Mesendoderm (in vitro differentiated cells): ENCODE data around the gene ACTR6.
"Not testable (repeated sequence)": the region's sequence is repeated elsewhere in the genome, so short reads cannot be mapped to it uniquely, and the experiment has no call there.

Experiments used
- DNase-seq: peaks from one replicate; pipeline ENCODE4 v3.0.0; 2013
- H2AK5ac ChIP-seq: 2 replicates; pipeline ENCODE4 v1.6.1; 2013; ENCODE audit warnings: low read length, inconsistent platforms
- H2BK120ac ChIP-seq: 2 replicates; pipeline ENCODE4 v1.6.1; 2013; ENCODE audit warnings: low read depth, mild to moderate bottlenecking, low read length, moderate library complexity, mixed read lengths
- H2BK15ac ChIP-seq: replicated peaks from 2 replicates; pipeline ENCODE4 v1.6.1; 2013; ENCODE audit warnings: low read depth, mild to moderate bottlenecking, moderate library complexity
- H2BK5ac ChIP-seq: 2 replicates; pipeline ENCODE4 v1.6.1; 2013; ENCODE audit warnings: low read length, inconsistent platforms
- H3K18ac ChIP-seq: 2 replicates; pipeline ENCODE4 v1.6.1; 2013; ENCODE audit warnings: mild to moderate bottlenecking, low read length, mixed read lengths
- H3K23ac ChIP-seq: one replicate; pipeline ENCODE4 v1.6.1; 2013; ENCODE audit warnings: low read length
- H3K27ac ChIP-seq: 2 replicates; pipeline ENCODE4 v1.5.1; 2013; ENCODE audit warnings: low read depth, mild to moderate bottlenecking, inconsistent platforms, low read length, moderate library complexity
- H3K27me3 ChIP-seq: 2 replicates; pipeline ENCODE4 v1.6.1; 2013; ENCODE audit warnings: low read length, control low read depth, mild to moderate bottlenecking, inconsistent platforms; ENCODE audit not compliant: insufficient read depth, poor library complexity
- H3K36me3 ChIP-seq: 2 replicates; pipeline ENCODE4 v1.6.1; 2013; ENCODE audit warnings: low read length, inconsistent platforms; ENCODE audit not compliant: control insufficient read depth, insufficient read depth
- H3K4ac ChIP-seq: one replicate; pipeline ENCODE4 v1.6.1; 2013; ENCODE audit warnings: low read depth, mild to moderate bottlenecking, low read length, moderate library complexity
- H3K4me1 ChIP-seq: 2 replicates; pipeline ENCODE4 v1.6.1; 2013; ENCODE audit warnings: low read depth, low read length, inconsistent platforms; ENCODE audit not compliant: control insufficient read depth
- H3K4me2 ChIP-seq: 2 replicates; pipeline ENCODE4 v1.6.1; 2013; ENCODE audit warnings: low read length
- H3K4me3 ChIP-seq: 2 replicates; pipeline ENCODE4 v1.5.1; 2013; ENCODE audit warnings: mild to moderate bottlenecking, low read length
- H3K56ac ChIP-seq: one replicate; pipeline ENCODE4 v1.6.1; 2013; ENCODE audit warnings: low read length
- H3K79me1 ChIP-seq: 2 replicates; pipeline ENCODE4 v1.6.1; 2013; ENCODE audit warnings: low read length, inconsistent platforms
- H3K79me2 ChIP-seq: 2 replicates; pipeline ENCODE4 v1.6.1; 2013; ENCODE audit warnings: mild to moderate bottlenecking, low read length; ENCODE audit not compliant: control insufficient read depth, insufficient read depth
- H3K9ac ChIP-seq: 2 replicates; pipeline ENCODE4 v1.6.1; 2013; ENCODE audit warnings: low read length, inconsistent platforms
- H4K5ac ChIP-seq: one replicate; pipeline ENCODE4 v1.6.1; 2013; ENCODE audit warnings: low read length
- H4K8ac ChIP-seq: one replicate; pipeline ENCODE4 v1.6.1; 2013; ENCODE audit warnings: low read depth, mild to moderate bottlenecking, control low read depth, low read length, moderate library complexity
- WGBS: extraction: QIAGEN DNeasy Blood & Tissue Kit; methylation state at CpG from one replicate; pipeline ENCODE4 v1.1.7; 2013; ENCODE audit warnings: low lambda C conversion rate, missing lambda C conversion rate; ENCODE audit not compliant: insufficient coverage; ENCODE audit errors: extremely low coverage; 5-methylcytosine and 5-hydroxymethylcytosine counted together

The ACTR6 gene

DNA sequence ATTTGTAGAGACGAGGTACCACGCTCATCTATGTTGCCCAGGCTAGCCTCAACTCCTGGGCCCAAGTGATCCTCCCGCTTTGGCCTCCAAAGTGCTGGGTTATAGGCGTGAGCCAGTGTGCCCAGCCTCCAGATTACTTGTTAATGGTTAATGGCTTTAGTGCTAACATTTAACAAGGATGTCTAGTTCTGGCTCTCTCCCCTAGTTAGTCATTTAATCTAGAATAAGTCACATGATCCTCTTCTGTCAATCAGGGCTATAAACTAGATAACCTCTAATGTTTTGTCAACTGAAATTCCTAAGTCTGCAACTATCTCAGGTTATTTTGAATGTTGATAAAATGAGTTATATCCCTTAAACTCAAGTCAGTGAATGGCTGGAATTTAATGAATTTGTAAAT, 15.7 kb downstream of the ACTR6 start:
- no peak overlapping the region for H2AK5ac ChIP-seq
- H3K36me3 ChIP-seq, result no peaks in the 10 kb centered on the region
- H4K8ac ChIP-seq, result no peak overlapping the region

DNA sequence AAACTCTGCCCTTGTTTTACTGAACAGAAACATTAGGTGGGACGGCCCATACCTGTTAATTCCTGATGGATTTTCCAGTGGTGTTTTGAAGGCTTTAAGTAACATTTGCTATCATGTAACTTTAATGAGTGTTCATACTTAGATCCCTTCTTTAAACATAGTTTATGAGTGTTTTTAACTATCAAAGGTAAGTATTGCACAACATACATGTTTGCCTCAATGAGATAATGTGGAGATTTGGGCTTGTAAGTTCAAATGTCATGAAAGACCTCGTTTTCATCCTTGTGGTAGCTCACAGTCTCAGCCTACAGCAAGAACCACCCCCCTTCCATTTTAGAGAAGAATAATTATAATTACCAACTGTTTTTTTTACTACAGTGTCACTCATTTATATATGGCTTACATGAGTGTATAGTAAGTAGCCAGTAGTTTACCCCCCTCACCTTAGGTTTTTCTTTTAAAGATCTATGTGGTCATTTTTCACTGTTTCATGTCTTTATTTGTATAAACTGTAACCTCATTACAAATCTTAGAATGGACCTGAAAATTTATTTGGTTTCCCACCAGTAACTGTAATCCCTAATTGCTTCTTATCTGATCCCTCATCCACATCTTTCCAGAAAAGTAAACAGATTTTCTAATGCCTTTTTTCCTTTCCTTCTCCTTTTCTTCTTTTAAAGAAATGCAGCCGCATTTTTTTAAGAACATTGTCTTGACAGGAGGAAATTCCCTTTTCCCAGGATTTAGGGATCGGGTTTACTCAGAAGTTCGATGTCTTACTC, 18.9 kb downstream of the ACTR6 start:
- Histone ChIP-seq H3K4me1 (no peaks in the 10 kb centered on the region), H3K4me3 (no peak overlapping the region)
- WGBS, result no CpG with 5 or more reads among the region's 5 CpGs

More for the DNA sequence above, 15.7 kb downstream of the ACTR6 start:
- Histone ChIP-seq H3K18ac (no peak overlapping the region), H3K27ac (no peak overlapping the region), H3K79me1 (no peaks in the 10 kb centered on the region), H2BK15ac (no peak overlapping the region), H3K56ac (no peak overlapping the region), H3K4me2 (no peak overlapping the region), H3K79me2 (no peaks in the 10 kb centered on the region), H3K4ac (no peak overlapping the region), H2BK120ac (no peak overlapping the region), H4K5ac (no peak overlapping the region), H3K9ac (no peak overlapping the region), H2BK5ac (no peak overlapping the region), H3K23ac (no peak overlapping the region), H3K4me3 (no peak overlapping the region), H3K27me3 (no peaks in the 10 kb centered on the region), H3K4me1 (no peaks in the 10 kb centered on the region)
- DNase-seq, result no peak
- WGBS, result no CpG with 5 or more reads among the region's 4 CpGs

DNA sequence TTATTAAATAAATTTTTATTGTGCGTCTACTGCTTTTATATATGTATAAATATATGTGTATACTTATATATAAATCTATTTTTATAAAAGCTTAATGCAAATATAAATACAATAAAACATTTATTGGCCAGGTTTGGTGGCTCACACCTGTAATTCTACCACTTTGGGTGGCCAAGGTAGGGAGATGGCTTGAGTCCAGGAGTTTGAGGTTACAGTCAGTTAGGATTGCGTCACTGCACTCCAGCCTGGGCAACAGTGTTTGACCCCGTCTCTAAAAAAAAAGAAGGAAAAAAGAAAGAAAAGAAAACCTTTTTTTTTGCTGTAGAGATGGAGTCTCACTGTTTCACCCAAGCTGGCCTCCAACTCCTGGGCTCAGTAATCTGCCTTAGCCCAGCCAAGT, 20.9 kb downstream of the ACTR6 start:
- Histone ChIP-seq H2BK120ac (no peak overlapping the region), H3K4me1 (no peaks in the 10 kb centered on the region), H3K79me2 (no peaks in the 10 kb centered on the region), H4K5ac (no peak overlapping the region), H2AK5ac (no peak overlapping the region), H3K36me3 (peaks cover 3% of the 10 kb centered on the region), H2BK15ac (no peak overlapping the region), H3K4me3 (no peak overlapping the region), H3K9ac (no peak overlapping the region), H3K56ac (no peak overlapping the region), H3K18ac (no peak overlapping the region), H3K27me3 (no peaks in the 10 kb centered on the region), H2BK5ac (no peak overlapping the region), H4K8ac (no peak overlapping the region), H3K23ac (no peak overlapping the region), H3K4ac (no peak overlapping the region), H3K79me1 (no peaks in the 10 kb centered on the region), H3K4me2 (no peak overlapping the region), H3K27ac (no peak overlapping the region)
- no peak for DNase-seq
- WGBS, result no CpG with 5 or more reads among the region's 3 CpGs

More for the DNA sequence above, 18.9 kb downstream of the ACTR6 start:
- Histone ChIP-seq H2BK5ac (no peak overlapping the region), H2BK120ac (no peak overlapping the region), H3K56ac (no peak overlapping the region), H3K27ac (no peak overlapping the region), H4K8ac (no peak overlapping the region), H3K27me3 (no peaks in the 10 kb centered on the region), H3K36me3 (no peaks in the 10 kb centered on the region), H3K23ac (no peak overlapping the region), H3K9ac (no peak overlapping the region), H3K4me2 (no peak overlapping the region), H2AK5ac (no peak overlapping the region), H3K4ac (no peak overlapping the region), H4K5ac (no peak overlapping the region), H3K18ac (no peak overlapping the region), H2BK15ac (no peak overlapping the region), H3K79me1 (no peaks in the 10 kb centered on the region), H3K79me2 (no peaks in the 10 kb centered on the region)
- no peak for DNase-seq

DNA sequence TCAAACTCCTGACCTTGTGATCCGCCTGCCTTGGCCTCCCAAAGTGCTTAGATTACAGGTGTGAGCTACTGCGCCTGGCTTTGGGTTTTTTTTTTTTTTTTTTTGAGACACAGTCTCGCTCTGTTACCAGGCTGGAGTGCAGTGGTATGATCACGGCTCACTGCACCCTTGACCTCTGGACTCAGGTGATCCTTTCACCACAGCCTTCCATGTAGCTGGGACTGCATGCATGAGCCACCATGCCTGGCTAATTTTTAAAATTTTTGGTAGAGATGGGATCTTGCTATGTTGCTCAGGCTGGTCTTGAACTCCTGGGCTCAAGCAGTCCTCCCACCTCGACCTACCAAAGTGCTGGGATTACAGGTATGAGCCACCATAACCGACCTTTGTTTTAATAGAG, 21.6 kb downstream of the ACTR6 start:
- not testable (repeated sequence) for H3K23ac ChIP-seq, H3K18ac ChIP-seq, H3K4me1 ChIP-seq, DNase-seq, H4K8ac ChIP-seq, H2BK15ac ChIP-seq, H4K5ac ChIP-seq, H2BK120ac ChIP-seq, H3K4ac ChIP-seq, H2AK5ac ChIP-seq, H3K27me3 ChIP-seq, H2BK5ac ChIP-seq, H3K27ac ChIP-seq, H3K56ac ChIP-seq, H3K4me2 ChIP-seq, H3K4me3 ChIP-seq, H3K79me2 ChIP-seq, H3K36me3 ChIP-seq, H3K9ac ChIP-seq, H3K79me1 ChIP-seq
- no CpG with 5 or more reads among the region's 6 CpGs for WGBS

DNA sequence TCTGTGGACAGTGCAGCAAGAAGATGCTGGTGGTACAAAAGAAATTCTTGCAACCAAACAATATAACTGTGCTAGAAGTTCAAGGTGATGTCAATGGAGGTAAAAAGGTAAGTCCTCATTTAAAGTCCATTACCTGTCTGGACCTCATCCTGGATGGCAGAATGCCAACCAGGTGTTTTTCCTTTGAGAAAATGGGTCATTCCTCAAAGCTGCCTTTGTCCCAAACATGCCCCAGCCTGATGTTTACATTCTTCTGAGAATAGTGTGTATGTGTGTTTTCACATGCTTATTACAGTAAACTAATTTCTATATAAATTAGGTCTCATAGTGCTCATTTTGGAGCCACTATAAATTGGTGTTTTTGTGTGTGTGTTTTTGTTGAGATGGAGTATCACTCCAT, 24.9 kb downstream of the ACTR6 start:
- no peak overlapping the region for H4K5ac ChIP-seq
- no peak overlapping the region for H3K4me3 ChIP-seq
- H3K18ac ChIP-seq, result no peak overlapping the region
- no peak overlapping the region for H2BK5ac ChIP-seq
- no peaks in the 10 kb centered on the region for H3K79me2 ChIP-seq
- H3K36me3 ChIP-seq, result peaks cover 3% of the 10 kb centered on the region
- H2BK15ac ChIP-seq, result no peak overlapping the region
- H2BK120ac ChIP-seq, result no peak overlapping the region
- no peak for DNase-seq
- no peak overlapping the region for H3K4ac ChIP-seq
- H3K79me1 ChIP-seq, result no peaks in the 10 kb centered on the region
- H3K27me3 ChIP-seq, result no peaks in the 10 kb centered on the region
- no peak overlapping the region for H3K9ac ChIP-seq
- no peak overlapping the region for H3K4me2 ChIP-seq
- H2AK5ac ChIP-seq, result no peak overlapping the region
- H4K8ac ChIP-seq, result no peak overlapping the region
- no peak overlapping the region for H3K27ac ChIP-seq
- no peak overlapping the region for H3K23ac ChIP-seq
- H3K4me1 ChIP-seq, result no peaks in the 10 kb centered on the region
- no peak overlapping the region for H3K56ac ChIP-seq

DNA sequence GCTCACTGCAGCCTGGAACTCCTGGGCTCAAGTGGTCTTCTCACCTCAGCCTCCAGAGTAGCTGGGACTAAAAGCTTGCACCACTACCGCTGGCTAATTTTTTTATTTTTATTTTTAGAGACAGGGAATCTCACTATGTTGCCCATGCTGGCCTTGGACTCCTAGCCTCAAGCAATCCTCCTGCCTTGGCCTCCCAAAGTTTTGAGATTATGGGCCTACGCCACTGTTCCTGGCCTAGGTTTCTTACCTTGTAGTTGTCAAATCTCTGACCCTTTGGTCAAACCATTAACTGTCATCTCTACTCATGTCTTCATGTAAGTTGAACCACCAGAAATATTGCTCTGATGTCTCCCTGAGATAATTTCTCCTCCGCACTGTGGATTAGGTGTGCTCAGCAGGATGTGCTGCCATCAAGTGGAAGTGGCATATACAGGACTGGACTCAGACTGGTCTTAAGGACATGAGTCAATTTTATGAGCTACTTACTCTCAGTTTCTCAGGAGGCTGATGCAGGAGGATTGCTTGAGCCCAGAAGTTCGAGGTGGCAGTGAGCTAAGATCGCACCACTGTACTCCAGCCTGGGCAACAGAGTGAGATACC, 28.5 kb downstream of the ACTR6 start:
- Histone ChIP-seq H2BK5ac (no peak overlapping the region), H3K27ac (no peak overlapping the region), H3K27me3 (no peaks in the 10 kb centered on the region), H3K9ac (no peak overlapping the region), H3K4me3 (no peak overlapping the region), H3K4me1 (no peaks in the 10 kb centered on the region), H4K5ac (no peak overlapping the region), H4K8ac (no peak overlapping the region), H3K79me2 (no peaks in the 10 kb centered on the region), H2BK120ac (no peak overlapping the region), H3K56ac (no peak overlapping the region), H3K79me1 (no peaks in the 10 kb centered on the region), H3K4me2 (no peak overlapping the region), H3K4ac (no peak overlapping the region), H2BK15ac (no peak overlapping the region), H3K23ac (no peak overlapping the region), H3K36me3 (peaks cover 3% of the 10 kb centered on the region), H3K18ac (no peak overlapping the region), H2AK5ac (no peak overlapping the region)
- no CpG with 5 or more reads among the region's 5 CpGs for WGBS
- peak; percentile 27 for DNase-seq
